SK-MEL-5 (cell line): ENCODE results near the gene DNER. TPM values are rescaled to one million over a fixed set of nuclear protein-coding genes. Genes with fewer than 3 reads are reported as not detected.
"Not testable (repeated sequence)": the region's sequence is repeated elsewhere in the genome, so short reads cannot be mapped to it uniquely, and the experiment has no call there.

Source experiments
- DNase-seq: peaks from one replicate; pipeline ENCODE4 v3.0.0-alpha.2; 2016; ENCODE audit warnings: low read depth, low spot score
- in situ Hi-C: cut with HindIII; loops from 2 replicates; pipeline ENCODE4 v1.10.0; 2016; ENCODE audit warnings: low sequenced_read_pairs, high pct_unique_total_duplicates, low pct_unique_long_range_greater_than_20kb
- polyA plus RNA-seq, 2 experiments: library from polyadenylated mRNA; depleted of rRNA; stranded (reverse); fragments of >200 nt; gene quantifications; 2 replicates each; pipeline ENCODE4 v1.2.3, GENCODE V29; 2015
- total RNA-seq: library from RNA; depleted of rRNA; stranded (reverse); fragments of >200 nt; shearing (Covaris generic); gene quantifications from 2 replicates; pipeline ENCODE4 v1.2.3, GENCODE V29; 2014; rRNA removed

The DNER gene, protein sequence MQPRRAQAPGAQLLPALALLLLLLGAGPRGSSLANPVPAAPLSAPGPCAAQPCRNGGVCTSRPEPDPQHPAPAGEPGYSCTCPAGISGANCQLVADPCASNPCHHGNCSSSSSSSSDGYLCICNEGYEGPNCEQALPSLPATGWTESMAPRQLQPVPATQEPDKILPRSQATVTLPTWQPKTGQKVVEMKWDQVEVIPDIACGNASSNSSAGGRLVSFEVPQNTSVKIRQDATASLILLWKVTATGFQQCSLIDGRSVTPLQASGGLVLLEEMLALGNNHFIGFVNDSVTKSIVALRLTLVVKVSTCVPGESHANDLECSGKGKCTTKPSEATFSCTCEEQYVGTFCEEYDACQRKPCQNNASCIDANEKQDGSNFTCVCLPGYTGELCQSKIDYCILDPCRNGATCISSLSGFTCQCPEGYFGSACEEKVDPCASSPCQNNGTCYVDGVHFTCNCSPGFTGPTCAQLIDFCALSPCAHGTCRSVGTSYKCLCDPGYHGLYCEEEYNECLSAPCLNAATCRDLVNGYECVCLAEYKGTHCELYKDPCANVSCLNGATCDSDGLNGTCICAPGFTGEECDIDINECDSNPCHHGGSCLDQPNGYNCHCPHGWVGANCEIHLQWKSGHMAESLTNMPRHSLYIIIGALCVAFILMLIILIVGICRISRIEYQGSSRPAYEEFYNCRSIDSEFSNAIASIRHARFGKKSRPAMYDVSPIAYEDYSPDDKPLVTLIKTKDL
- 32.9 and 34.3 TPM in 2 replicates for total RNA-seq
- 170 and 210 TPM in 2 replicates for polyA plus RNA-seq (2015; cell fraction: cytosol; rRNA removed)
- 26.2 and 31.7 TPM in 2 replicates for polyA plus RNA-seq (2015; cell fraction: nucleus; rRNA removed)

DNA sequence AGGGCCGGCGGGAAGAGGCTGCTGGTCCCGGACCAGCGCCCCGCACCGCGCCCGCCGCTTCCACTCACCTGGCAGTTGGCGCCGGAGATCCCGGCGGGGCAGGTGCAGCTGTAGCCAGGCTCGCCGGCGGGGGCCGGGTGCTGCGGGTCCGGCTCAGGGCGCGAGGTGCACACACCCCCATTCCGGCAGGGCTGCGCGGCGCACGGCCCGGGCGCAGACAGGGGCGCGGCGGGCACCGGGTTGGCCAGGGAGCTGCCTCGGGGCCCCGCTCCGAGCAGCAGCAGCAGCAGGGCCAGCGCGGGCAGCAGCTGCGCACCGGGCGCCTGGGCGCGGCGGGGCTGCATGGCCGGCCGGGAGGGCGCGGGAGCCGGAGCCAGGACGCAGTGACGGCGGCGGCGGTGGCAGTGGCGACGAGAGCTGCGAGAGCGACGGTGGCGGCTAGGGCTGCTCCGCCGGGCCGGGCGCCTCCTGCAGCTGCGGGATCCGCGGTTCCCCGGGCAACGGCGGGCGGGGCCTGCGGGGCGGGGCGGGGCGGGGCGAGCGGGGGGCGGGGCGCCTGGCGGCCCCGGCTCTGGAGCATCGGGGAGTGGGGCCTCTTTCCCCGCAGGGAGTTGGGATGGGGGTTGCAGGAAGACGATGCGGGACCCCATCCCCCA, at the start of gene DNER:
Gene DNER (minus strand): TSS at position 476 of the 656 bp plus-strand sequence. CDS start 132 bp downstream, at position 344.
- in situ Hi-C loops = loop anchor here (25.0 kb wide), 1 partner anchor 102 kb away; no protein-coding TSS in a partner anchor
- peak; percentile 25 for DNase-seq

DNA sequence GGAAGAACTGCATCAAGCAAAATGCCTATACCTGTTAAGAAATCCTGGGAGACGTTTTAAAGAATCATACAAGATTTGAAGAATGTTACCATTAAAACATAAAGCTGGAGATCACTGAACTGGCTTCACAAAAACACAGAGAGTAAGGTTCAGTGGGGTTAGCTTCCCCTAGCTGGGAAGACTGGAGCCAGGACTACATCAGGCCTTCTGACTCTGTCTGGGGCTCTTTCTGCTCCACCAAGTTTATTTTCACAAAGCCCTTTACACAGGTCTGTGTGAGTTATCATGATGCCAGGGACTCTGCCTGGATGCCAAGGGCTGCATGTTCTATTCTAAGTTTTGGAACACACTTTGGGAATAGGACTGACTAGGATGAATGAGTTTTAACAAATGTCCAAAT, 47.3 kb upstream of the DNER start:
- DNase-seq = no peak
- in situ Hi-C loops = no loop called here

DNA sequence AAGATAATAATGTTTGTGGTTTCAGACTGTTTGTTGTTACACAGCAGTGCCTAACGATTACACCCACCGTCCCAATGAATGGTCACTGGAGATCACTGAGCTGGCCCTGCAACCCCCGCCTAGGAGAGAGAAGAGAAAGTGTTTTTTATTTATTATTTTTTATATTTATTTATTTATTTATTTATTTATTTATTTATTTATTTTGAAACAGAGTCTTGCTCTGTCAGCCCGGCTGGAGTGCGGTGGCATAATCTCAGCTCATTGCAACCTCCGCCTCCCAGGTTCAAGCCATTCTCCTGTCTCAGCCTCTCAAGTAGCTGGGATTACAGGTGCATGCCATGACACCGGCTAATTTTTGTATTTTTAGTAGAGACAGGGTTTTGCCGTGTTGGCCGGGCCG, 43.1 kb upstream of the DNER start:
- in situ Hi-C loops = not testable (repeated sequence)

DNA sequence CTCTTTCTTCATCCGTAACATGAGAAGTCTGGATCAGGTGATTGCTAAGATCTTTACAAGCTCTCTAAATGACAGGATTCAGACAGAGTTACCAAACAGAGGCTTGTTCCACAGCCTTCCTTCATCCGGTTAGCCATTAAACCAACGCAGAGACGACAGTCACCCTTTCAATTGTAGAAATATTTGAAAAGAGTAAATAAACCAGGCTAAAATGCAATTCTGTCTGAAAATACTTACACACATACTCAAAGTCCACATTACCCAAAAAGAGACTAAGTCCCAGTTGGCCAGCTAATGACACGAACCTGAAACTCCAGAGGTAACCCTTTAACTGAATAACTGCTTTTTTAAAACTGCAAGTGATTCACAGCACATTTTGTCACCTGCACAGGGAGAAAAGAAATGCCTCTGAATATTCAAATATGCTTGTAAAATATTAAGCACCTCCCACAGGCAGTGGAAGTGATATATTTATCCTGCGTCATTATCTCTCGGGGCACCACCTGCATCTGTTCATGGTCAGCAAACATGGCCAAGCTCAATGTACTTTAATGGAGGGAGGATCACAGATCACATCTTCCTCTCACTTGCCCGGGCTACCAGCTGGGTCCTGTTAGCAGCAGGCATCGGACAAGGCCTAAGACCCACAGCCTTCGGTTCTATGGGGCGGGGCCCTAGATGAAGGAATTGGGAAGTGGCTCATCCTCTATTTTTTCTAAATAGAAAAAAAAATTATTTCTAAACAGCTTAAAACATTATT, 38.8 kb upstream of the DNER start:
- in situ Hi-C loops = no loop called here
- no peak for DNase-seq

More for the DNA sequence above, 43.1 kb upstream of the DNER start:
- DNase-seq = not testable (repeated sequence)

DNA sequence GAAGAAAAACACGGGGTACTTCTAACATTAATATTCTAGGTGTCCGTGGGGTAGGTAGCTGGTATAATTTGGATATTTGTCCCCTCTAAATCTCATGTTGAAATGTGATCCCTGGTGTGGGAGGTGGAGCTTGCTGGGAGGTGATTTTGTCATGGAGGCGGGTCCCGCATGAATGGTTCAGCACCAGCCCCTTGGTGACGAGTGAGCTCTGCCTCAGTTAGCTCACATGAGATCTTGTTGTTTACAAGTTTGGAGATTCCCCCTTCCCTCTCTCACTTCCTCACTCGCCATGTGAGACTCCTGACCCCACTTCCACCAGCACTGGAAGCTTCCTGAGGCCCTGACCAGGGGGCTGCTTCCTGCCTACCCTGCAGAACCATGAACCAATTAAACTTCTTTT, 35.4 kb upstream of the DNER start:
- in situ Hi-C loops = no loop called here
- no peak for DNase-seq

DNA sequence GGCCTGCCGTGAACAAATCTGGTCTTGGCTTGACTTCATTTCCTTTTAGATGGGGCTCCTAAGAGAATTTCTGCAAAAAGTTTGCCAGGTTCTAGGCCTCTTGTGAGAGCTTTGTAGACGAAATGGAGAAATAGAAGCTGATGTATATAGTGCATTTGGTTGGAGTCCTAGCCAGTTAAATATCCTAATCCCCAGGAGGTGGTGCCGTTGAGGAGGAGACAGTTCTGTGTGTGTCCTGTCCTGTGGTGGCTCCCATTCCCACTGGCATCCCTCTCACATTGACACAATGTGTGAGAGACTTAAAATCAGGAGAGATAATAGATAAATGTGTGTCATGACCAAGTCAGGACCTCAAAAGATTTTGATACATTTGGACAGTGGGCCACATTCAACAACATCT, 34.6 kb upstream of the DNER start:
- in situ Hi-C loops = no loop called here
- no peak for DNase-seq

DNA sequence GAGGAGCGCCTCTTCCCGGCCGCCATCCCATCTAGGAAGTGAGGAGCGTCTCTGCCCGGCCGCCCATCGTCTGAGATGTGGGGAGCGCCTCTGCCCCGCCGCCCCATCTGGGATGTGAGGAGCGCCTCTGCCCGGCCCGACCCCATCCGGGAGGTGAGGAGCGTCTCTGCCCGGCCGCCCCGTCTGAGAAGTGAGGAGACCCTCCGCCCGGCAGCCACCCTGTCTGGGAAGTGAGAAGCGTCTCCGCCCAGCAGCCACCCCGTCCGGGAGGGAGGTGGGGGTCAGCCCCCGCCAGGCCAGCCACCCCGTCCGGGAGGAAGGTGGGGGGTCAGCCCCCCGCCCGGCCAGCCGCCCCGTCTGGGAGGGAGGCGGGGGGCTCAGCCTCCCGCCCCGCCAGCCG, 28.3 kb upstream of the DNER start:
- in situ Hi-C loops, DNase-seq: not testable (repeated sequence)

DNA sequence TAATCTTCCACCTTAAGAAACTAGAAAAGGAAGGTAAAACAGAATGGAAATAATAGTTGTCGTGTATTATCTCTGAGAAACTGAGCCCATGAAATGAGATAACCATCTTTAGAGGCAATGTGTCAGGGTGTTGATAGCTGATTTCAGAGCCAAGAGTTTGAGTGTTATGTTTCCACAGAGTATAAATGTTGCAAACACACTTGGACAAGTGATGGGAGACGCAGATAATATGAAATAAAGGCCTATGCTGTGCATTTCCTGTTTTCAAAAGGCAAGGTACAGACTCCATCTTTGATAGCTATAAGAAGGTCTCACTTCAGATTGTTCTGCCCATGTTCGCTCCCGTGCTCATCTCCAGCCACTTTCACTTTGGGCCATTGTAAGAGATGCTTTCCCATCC, 25.9 kb upstream of the DNER start:
- in situ Hi-C loops = no loop called here
- no peak for DNase-seq

DNA sequence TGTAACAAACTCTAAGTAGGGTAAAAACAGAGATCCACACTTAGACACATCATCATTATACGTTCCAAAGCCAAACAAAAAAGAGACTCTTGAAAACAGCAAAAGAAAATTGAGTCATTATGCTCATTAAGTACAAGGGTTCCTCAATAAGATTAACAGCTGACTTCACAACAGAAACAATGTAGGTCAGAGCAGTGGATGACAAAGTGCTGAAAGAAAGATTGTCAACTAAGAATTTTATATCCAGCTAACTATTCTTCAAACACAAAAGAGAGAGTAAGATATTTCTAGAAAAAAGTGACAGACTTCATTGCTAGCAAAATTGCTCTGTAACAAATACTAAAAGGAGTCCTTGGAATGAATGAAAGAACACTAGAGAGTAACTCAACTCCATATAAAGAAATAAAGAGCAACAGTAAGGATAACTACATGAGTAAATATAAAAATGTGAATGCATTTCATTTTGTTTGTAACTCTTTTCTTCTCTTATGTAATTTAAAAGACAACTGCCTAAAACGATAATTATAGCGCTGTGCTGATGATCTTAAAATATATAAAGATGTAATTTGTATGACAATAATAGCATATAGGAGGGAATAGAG, 23.8 kb upstream of the DNER start:
- in situ Hi-C loops = no loop called here

DNA sequence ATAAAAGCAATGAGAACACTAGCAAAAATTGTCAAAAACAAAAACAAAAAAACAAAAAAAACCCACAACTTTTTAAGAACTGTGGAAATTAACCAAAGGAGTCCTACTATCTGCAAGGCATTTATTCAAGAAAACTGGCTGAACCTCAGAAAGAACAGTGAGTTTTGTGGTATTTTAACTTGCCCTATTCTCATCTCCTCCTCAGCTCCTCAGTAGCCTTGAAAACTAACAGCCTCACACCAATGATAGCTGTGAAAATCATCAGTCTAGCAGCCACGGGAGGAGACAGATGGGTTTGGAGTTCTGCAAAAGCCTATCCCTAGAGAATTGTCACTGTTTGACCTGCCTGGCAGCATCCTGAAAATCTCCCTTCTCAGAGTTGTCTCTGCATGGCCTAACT, 20.1 kb upstream of the DNER start:
- in situ Hi-C loops = no loop called here
- DNase-seq = no peak

More for the DNA sequence above, 23.8 kb upstream of the DNER start:
- no peak for DNase-seq

DNA sequence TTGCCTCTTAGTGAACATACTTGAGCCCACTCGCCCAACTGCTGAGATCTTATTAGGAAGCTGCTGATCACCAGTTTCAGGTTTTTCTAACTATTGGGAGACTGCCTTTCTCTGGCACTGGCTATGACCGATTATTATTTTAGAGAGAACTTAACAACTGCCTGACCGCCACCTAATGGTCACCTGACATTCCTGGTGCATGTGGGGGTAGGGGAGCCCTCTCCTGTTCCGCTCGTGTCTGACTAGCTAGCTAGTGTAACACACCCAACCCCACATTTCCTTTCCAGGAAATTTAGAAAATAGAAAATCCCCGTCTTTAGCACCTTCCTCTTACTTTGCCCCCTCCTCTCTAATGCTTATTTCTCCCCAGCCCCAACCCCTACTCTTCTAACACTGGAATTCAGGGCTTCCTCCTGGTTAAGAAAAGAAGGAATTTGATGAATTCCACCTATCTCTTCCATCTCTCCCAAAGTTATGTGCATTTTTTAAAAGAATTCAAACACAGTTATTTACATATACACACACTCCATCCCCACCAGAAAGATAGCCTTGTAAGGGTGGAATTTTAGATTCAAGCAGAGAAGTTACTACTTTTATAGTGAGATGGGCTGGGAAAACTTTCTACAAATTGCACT, 19.4 kb upstream of the DNER start:
- DNase-seq = no peak
- in situ Hi-C loops = no loop called here

DNA sequence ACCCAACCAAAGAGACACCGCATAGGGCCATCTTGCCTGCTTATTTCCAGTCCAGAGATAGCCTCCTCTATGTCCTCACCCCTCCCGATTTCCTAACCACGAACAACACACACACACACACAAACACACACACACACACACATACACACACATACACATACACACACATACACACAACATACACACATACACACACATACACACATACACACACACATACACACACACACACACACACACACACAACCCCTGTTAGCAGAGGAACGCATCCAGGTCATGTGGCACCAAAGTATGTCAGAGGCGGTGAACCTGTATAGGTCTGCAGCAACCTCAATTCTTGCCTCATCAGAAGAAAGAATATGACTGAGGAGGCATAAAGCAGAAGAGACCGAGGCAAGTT, 18.5 kb upstream of the DNER start:
- in situ Hi-C loops = no loop called here
- no peak for DNase-seq

DNA sequence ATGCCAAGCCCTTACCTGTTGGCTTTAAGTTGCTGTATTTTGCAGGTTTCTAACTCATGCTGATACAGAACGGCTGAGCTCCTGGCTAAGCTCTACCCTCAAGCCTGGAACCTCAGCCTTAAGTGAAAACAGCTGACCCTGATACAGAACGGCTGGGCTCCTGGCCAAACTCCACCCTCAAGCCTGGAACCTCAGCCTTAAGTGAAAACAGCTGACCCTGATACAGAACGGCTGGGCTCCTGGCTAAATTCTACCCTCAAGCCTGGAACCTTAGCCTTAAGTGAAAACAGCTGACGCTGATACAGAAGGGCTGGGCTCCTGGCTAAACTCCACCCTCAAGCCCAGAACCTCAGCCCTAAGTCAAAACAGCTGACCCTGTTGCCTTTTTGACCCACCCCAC, 17.6 kb upstream of the DNER start:
- peak; percentile 81 for DNase-seq
- in situ Hi-C loops = no loop called here

DNA sequence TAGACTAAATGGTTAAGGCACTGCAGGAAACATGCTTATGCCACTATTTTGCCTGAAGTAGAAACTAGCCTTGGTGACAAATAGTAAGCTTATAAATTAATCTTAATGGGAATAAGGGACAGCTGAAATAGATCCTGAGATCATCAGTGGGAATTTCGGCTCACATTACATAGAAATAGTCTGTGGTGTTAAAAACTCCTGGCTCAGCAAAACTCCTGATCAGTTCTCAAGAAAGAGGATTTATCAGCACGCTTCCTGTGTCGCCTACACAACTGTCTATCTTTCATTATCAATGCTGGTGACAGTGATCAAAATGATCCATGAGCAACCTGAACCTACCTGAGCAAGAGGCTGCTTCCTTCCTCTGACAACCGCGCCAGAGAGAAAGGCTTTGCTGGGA, 17.0 kb upstream of the DNER start:
- in situ Hi-C loops = no loop called here
- DNase-seq = no peak

DNA sequence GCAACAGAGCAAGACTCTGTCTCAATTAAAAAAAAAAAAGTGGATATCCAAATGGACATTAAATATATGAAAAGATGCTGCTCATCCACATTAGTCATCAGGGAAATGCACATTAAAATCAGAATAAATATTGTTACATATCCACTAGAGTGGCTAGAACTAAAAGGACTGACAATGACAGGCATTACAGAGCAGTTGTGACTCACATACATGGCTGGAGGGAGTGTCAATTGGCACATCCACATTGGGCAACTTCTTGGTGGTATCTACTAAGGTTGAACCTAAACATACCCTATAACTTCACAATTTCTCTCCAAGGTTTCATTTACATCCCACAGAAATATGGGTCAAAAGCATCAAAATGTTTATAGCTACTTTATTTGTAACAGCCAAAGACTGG, 14.0 kb upstream of the DNER start:
- DNase-seq = no peak
- in situ Hi-C loops = no loop called here

DNA sequence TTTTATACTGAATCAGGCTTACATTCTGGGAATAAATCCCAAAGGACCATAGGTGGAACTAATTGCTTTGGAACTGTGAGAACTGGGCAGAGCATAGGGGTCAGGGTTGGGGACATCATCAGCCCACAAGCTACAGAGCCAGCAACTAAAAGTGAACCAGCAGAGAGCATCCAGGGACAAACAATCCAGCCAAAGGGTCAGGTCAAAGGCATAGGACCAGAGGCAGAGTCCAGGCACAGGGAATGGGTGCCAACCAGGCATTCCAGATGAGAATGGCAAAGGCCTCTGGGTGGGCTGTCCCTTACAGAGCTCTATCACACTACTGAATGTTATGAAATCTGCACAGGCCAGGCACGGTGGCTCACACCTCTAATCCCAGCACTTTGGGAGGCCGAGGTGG, 12.3 kb upstream of the DNER start:
- DNase-seq = no peak
- in situ Hi-C loops = no loop called here
